HepG2 (cell line): ENCODE measurements around the gene NUBP2. TPM values are rescaled to one million over a fixed set of nuclear protein-coding genes. Genes with fewer than 3 reads are reported as not detected.

Experiments
- ARNT ChIP-seq: fragments of 450-650 bp; IDR thresholded peaks from 2 replicates; pipeline ENCODE4 v1.6.1; 2017
- ATF3 ChIP-seq: sonication (generic); formaldehyde crosslinking; IDR thresholded peaks from 2 replicates; pipeline ENCODE4 v1.4.0; 2020; ENCODE audit warnings: missing genetic modification reagents
- HNF4A ChIP-seq: sonication (generic); formaldehyde crosslinking; IDR thresholded peaks from 2 replicates; pipeline ENCODE4 v1.4.0; 2020; ENCODE audit warnings: missing genetic modification reagents
- MAFF ChIP-seq: IDR thresholded peaks from 2 replicates; pipeline ENCODE4 v1.6.1; 2011; ENCODE audit warnings: low read depth, low read length, improper control_type of control experiment
- MIER3 ChIP-seq: IDR thresholded peaks from 2 replicates; pipeline ENCODE4 v1.6.1; 2016; ENCODE audit warnings: missing compliant biosample characterization, borderline replicate concordance
- POGK ChIP-seq: sonication (generic); formaldehyde crosslinking; conservative IDR thresholded peaks from 2 replicates; pipeline ENCODE4 v1.8.0; 2022; ENCODE audit warnings: mild to moderate bottlenecking, moderate library complexity, missing genetic modification reagents
- SPEN ChIP-seq: sonication (generic); formaldehyde crosslinking; IDR thresholded peaks from 2 replicates; pipeline ENCODE4 v1.5.1; 2020; ENCODE audit warnings: low read depth, mild to moderate bottlenecking, missing genetic modification reagents
- ZMAT5 ChIP-seq: sonication (generic); formaldehyde crosslinking; IDR thresholded peaks from 2 replicates; pipeline ENCODE4 v1.5.0; 2020; ENCODE audit warnings: mild to moderate bottlenecking, low read depth, missing genetic modification reagents, borderline replicate concordance
- ZNF260 ChIP-seq: sonication (generic); formaldehyde crosslinking; IDR thresholded peaks from 2 replicates; pipeline ENCODE4 v1.4.0; 2020; ENCODE audit warnings: missing genetic modification reagents, low read depth, mild to moderate bottlenecking, borderline replicate concordance
- ZNF318 ChIP-seq: sonication (generic); formaldehyde crosslinking; IDR thresholded peaks from 2 replicates; pipeline ENCODE4 v1.4.0; 2020; ENCODE audit warnings: mild to moderate bottlenecking, missing genetic modification reagents
- ZNF547 ChIP-seq: sonication (generic); formaldehyde crosslinking; IDR thresholded peaks from 2 replicates; pipeline ENCODE4 v1.5.1; 2020; ENCODE audit warnings: mild to moderate bottlenecking, missing genetic modification reagents
- polyA plus RNA-seq, 8 experiments: library from polyadenylated mRNA; depleted of rRNA in 3 of 8; stranded (reverse) in 7 of 8; unstranded in 1 of 8; fragments of >200 nt; fragmentation: Illumina TruSeq in 4 of 8; extraction: Trizol in 4 of 8; gene quantifications; 2 replicates each; pipeline versions ENCODE4 v1.2.1 to v1.2.3, GENCODE V29; 2011 to 2016; ENCODE audit warnings: low read depth in 4 of 8, missing spikeins in 1 of 8, mixed read lengths in 1 of 8; ENCODE audit not compliant: insufficient read depth in 1 of 8
- total RNA-seq, 5 experiments: library from RNA; depleted of rRNA; stranded (reverse); fragments of >200 nt; fragmentation: Illumina TruSeq; extraction: Trizol; gene quantifications; 2 replicates each; pipeline ENCODE4 v1.2.3, GENCODE V29; 2016; ENCODE audit warnings: low read depth in 1 of 5
- TF ChIP-seq, protein P1 (sequence below): sonication (generic); formaldehyde crosslinking; IDR thresholded peaks from 2 replicates; pipeline ENCODE4 v1.9.0; 2021; ENCODE audit warnings: missing genetic modification reagents, borderline replicate concordance

The NUBP2 gene
- total and polyA plus RNA-seq, 2 of the 13 experiments (the other 11 are each of a cell fraction or from before 2014, with no cell fraction given): 25.7 to 61.5 TPM

DNA sequence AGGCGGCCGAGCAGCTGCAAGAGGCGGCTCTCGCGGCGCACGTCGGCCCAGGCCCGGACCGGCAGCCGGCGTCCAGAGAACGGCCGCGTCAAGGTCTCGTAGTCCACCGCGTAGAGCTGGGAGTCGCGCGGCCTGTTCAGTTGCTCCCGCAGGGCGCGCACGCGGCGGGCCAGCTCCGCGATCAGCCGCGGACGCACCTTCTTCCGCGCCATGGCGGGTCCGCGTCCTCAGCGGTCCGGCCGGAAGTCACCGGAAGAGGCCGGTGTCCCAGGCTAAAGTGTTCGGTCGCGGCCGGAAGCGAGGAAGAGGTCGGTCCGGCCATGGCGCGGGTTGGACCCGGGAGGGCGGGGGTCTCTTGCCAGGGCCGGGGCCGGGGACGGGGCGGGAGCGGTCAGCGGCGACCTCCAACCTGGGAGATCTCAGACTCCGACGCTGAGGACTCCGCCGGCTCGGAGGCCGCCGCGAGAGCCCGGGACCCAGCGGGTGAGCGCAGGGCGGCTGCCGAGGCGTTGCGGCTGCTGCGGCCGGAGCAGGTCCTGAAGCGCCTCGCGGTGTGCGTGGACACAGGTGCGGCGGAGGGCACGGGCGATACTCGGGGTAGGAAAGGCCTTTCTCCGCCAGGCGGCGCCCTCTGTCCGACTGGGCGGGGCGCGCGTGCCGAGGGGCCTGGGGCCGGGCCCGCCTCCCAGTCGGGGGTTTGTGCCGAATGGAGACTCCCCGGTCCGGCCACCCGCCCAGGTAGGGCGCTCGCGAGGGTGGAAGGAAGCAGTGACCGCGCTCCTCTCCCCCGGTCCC, 9.7 kb upstream of the NUBP2 start, which contains the start of gene MRPS34 (continued):
- TF ChIP-seq POGK (CRISPR knock-in tag) (peak; percentile 83), ZNF260 (CRISPR knock-in tag) (no peak), ZMAT5 (CRISPR knock-in tag) (no peak), MAFF (no peak), ZNF547 (peak; percentile 65), ATF3 (CRISPR knock-in tag) (no peak), ARNT (no peak), ZNF318 (no peak; the same call in 1 of the 2 replicates), MIER3 (CRISPR knock-in tag) (no peak), SPEN (CRISPR knock-in tag) (peak; percentile 92), HNF4A (peak; percentile 46)
- TF ChIP-seq, protein P1, sequence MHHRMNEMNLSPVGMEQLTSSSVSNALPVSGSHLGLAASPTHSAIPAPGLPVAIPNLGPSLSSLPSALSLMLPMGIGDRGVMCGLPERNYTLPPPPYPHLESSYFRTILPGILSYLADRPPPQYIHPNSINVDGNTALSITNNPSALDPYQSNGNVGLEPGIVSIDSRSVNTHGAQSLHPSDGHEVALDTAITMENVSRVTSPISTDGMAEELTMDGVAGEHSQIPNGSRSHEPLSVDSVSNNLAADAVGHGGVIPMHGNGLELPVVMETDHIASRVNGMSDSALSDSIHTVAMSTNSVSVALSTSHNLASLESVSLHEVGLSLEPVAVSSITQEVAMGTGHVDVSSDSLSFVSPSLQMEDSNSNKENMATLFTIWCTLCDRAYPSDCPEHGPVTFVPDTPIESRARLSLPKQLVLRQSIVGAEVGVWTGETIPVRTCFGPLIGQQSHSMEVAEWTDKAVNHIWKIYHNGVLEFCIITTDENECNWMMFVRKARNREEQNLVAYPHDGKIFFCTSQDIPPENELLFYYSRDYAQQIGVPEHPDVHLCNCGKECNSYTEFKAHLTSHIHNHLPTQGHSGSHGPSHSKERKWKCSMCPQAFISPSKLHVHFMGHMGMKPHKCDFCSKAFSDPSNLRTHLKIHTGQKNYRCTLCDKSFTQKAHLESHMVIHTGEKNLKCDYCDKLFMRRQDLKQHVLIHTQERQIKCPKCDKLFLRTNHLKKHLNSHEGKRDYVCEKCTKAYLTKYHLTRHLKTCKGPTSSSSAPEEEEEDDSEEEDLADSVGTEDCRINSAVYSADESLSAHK (CRISPR knock-in tag): no peak
